Gastroesophageal sphincter (tissue), 4 donors: ENCODE measurements around the gene GBP1. TPM values are rescaled to one million over a fixed set of nuclear protein-coding genes. Genes with fewer than 3 reads are reported as not detected.
A peak's percentile ranks its signal among the peaks of the same experiment; 100 is the strongest.

Source experiments
- ATAC-seq: fragments of 150-250 bp; one replicate; pipeline ENCODE4 v1.9.1; 2016; ENCODE audit warnings: mild to moderate bottlenecking, moderate library complexity
- H3K27ac ChIP-seq, 4 donors: fragments of 200-600 bp; sonication (generic) in 3 of 4; 1 replicate in 3 of 4; 2 replicates in 1 of 4; pipeline ENCODE4 v1.5.1; 2016 to 2019
- H3K27me3 ChIP-seq: fragments of 200-600 bp; sonication (generic); one replicate; pipeline ENCODE4 v1.5.1; 2019
- H3K36me3 ChIP-seq, 2 donors: fragments of 200-600 bp; sonication (generic); one replicate each; pipeline ENCODE4 v1.5.1; 2019; ENCODE audit warnings: control low read depth in 1 of 2
- H3K4me1 ChIP-seq, 3 donors: fragments of 200-600 bp; sonication (generic); 1 replicate in 2 of 3; 2 replicates in 1 of 3; pipeline ENCODE4 v1.5.1; 2016 to 2019; ENCODE audit warnings: control low read depth in 2 of 3
- H3K4me3 ChIP-seq, 2 donors: fragments of 200-600 bp; sonication (generic); one replicate each; pipeline ENCODE4 v1.5.1; 2019; ENCODE audit warnings: mild to moderate bottlenecking in 1 of 2, moderate library complexity in 1 of 2
- H3K9me3 ChIP-seq, 3 donors: fragments of 200-600 bp; sonication (generic); one replicate each; pipeline ENCODE4 v1.5.1; 2017 to 2019; ENCODE audit warnings: control low read depth in 2 of 3
- CTCF ChIP-seq, 4 experiments: fragments of 200-600 bp in 2 of 4; fragments of 450-650 bp in 2 of 4; sonication (generic) in 1 of 4; IDR thresholded peaks; one replicate each; pipeline ENCODE4 v1.5.1; 2017 to 2019; ENCODE audit warnings: antibody characterized with exemption in 4 of 4, mild to moderate bottlenecking in 2 of 4, moderate library complexity in 2 of 4
- POLR2AphosphoS5 ChIP-seq: sonication (generic); formaldehyde crosslinking; IDR thresholded peaks from one replicate; pipeline ENCODE4 v1.6.1; 2017; ENCODE audit warnings: antibody characterized with exemption
- WGBS, 2 donors: methylation state at CpG; one replicate each; pipeline ENCODE4 v1.1.5; 2018; ENCODE audit warnings: low coverage in 1 of 2; 5-methylcytosine and 5-hydroxymethylcytosine counted together
- small RNA-seq, 4 donors: library from RNA; depleted of rRNA; stranded (forward); fragments of <200 nt; gene quantifications; one replicate each; pipeline ENCODE3, GENCODE V24; 2016
- total RNA-seq, 4 donors: library from RNA; depleted of rRNA; stranded (reverse); fragments of >200 nt; gene quantifications; one replicate each; pipeline ENCODE4 v1.1.0, GENCODE V29; 2016

GBP1 gene
- total RNA-seq, 4 donors from 2014 or later, result 14.9 to 46.4 (median 24.2) TPM

- H3K27me3 ChIP-seq, result no peaks in the 10 kb centered on the region
- ATAC-seq, result no peak
- H3K4me1 ChIP-seq, result peaks cover 0 to 21% (median 0%) of the 10 kb centered on the region in 3 donors
- H3K9me3 ChIP-seq, result no peaks in the 10 kb centered on the region
- H3K36me3 ChIP-seq, result peaks cover 0 to 47% of the 10 kb centered on the region in 2 donors
- peak overlapping the region in 2 of 4 donors; percentile 31 to 63 for H3K27ac ChIP-seq
- WGBS, 2 donors, result 20 to 77% methylated on average over 1 to 7 of the region's 9 CpGs
- no peak overlapping the region for H3K4me3 ChIP-seq
- TF ChIP-seq POLR2AphosphoS5, result peak; percentile 72
- no peak for TF ChIP-seq CTCF (IDR thresholded peaks at IDR 0.05)
Measured at GRCh38 chr1:89005286-89006151, 59.5 kb downstream of the GBP1 start.

Small RNA genes within 50 kb of the gene (small RNA-seq; reads per million reads assigned to genes)
- gene RF00019, result 0 reads per million in 4 donors

Other genes with a start within 250 kb of the GBP1 start
- 10 to 100 TPM; 27.0 to 42.6 (median 33.2) TPM for gene GTF2B, start 173.6 kb downstream of the GBP1 start, total RNA-seq
- 10 to 100 TPM; 20.0 to 30.4 (median 24.9) TPM for gene KYAT3, start 72.6 kb downstream of the GBP1 start, total RNA-seq
- gene RBMXL1, start 72.6 kb downstream of the GBP1 start, total RNA-seq, result 10 to 100 TPM; 16.1 to 38.3 (median 20.1) TPM
- 10 to 100 TPM in 3 of 4 donors, 1 to 10 TPM in 1; 8.6 to 26.5 (median 20.7) TPM for gene GBP3, start 42.3 kb downstream of the GBP1 start, total RNA-seq
- gene GBP2, start 60.9 kb upstream of the GBP1 start, total RNA-seq, result 100 to 1,000 TPM; 147 to 172 (median 167) TPM
- not detected for gene GBP7, start 110.8 kb upstream of the GBP1 start, total RNA-seq
- gene GBP4, start 133.7 kb upstream of the GBP1 start, total RNA-seq, result 1 to 10 TPM; 3.1 to 5.6 (median 4.5) TPM
- 1 to 10 TPM in 2 of 4 donors, under 1 TPM in 2; 0.27 to 3.0 (median 1.8) TPM for gene GBP5, start 207.7 kb upstream of the GBP1 start, total RNA-seq